ENCODE results near the gene GID4.
"Not testable (repeated sequence)": the region's sequence is repeated elsewhere in the genome, so short reads cannot be mapped to it uniquely, and the experiment has no call there.

Gene GID4

DNA sequence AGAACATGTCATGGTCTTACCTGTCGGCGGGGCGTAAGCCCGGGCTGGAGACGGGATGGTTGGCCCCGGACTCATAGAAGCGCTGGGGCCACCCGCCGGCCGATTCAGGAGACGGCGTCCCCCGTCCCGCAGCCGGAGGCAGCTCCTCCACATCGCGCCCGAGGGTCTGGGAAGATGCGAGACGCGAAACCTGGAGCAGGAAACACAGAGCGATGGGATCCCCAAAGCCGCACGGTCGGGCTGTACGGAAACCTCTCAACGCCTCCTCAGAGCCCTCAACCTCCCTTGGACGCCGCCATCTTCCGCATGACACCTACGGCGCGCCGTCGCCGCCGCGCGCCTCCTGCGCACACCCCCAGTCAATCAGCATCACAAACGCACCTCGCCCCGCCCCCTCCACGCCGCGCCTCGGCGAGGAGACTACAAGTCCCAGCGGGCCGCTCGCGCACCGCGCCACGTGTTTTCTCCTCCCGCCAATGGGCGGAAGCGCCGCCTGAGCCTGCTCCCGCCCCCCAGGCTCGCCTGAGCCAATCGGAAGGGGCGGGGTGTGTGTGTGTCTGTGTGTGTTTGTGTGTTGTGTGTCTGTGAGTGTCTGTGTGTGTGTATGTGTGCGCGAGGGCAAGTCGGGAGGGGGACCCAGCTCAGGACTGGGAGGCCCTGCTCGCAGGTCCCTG lies at the start of gene GID4, which contains the start of gene ATPAF2:
GID4 (plus strand) TSS at position 548 of the 674 bp plus-strand sequence; CDS start at position 605, 57 bp downstream.
ATPAF2 (minus strand) TSS at position 308 of the 674 bp plus-strand sequence; CDS start at position 153, 155 bp downstream.
- DNase-seq = peak; percentile 100

DNA sequence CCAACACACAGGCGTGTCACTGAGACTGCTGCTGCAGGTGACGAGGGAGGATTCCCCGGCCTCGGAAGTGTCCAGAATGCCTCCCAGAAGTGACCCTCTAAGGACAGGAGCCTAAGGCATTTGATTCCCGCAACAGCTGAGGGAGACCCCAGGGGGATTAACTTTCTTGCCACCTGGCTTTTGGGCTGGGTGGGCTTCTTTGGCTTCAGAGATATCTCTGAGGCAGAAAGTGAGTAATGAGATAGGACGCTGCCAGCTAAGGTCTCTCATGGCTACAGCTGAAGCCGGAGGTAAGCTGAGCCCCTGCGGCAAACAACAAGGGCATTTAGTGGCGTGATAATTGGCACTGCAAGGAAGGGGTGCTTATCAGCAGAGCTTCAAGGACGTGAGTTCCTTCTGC lies 49.6 kb upstream of the GID4 start:
- no peak for DNase-seq

DNA sequence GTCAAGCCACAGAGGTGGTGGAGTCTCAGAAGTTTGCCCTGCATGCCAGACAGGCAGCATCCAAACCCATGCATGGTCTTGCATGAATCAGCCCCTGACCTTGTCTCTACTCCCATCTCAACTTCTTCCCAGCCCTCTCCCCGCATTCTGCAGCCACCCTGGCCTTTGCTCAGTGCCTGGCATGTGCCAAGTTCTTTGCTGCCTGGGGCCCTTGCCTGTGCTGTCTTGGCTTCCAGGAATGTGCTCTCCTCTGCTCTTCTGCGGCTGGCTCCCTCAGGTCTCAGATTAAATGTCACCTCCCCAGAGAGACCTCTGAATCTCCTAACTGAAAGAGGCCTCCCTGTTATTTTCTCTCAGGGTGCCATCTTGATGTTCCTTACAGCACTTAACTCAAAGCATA lies 48.9 kb upstream of the GID4 start:
- no peak for DNase-seq

DNA sequence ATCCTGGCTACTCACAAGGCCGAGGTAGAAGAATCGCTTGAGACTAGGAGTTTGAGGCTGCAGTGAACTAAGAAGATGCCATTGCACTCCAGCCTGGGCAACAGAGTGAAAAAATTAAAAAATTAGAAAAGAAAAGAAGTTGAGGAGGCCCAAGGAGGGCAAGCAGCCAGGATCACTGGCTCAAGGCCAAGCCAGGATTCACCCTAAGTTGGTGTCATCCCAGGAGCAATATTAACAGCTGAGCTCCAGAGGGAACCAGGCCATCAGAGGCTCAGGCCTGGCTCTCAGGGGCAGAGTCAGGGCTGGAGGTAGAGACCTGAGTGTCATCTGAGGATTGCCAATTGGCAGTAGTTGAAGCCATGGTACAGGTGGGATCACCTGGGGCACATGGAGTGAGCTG lies 45.8 kb upstream of the GID4 start:
- DNase-seq = no peak

DNA sequence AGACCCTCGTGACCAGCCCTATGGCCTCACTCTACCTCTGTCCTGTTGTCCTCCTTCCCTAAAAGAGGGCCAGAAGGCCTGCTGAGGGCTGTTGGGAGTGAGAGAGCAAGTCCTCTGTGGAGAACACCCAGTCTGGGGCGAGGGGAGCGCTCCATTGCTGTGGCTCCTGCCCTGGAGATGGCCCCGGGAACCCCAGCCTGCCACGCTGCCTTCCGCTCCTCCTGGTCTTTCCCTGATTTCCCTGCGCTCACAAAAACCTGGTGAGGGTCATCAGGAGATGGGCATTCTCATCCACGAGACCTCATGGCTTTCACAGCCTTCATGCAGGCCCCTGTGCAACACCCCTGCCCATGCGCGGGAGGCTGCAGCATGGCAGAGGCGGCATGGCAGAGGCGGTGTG lies 45.4 kb upstream of the GID4 start:
- DNase-seq = no peak

DNA sequence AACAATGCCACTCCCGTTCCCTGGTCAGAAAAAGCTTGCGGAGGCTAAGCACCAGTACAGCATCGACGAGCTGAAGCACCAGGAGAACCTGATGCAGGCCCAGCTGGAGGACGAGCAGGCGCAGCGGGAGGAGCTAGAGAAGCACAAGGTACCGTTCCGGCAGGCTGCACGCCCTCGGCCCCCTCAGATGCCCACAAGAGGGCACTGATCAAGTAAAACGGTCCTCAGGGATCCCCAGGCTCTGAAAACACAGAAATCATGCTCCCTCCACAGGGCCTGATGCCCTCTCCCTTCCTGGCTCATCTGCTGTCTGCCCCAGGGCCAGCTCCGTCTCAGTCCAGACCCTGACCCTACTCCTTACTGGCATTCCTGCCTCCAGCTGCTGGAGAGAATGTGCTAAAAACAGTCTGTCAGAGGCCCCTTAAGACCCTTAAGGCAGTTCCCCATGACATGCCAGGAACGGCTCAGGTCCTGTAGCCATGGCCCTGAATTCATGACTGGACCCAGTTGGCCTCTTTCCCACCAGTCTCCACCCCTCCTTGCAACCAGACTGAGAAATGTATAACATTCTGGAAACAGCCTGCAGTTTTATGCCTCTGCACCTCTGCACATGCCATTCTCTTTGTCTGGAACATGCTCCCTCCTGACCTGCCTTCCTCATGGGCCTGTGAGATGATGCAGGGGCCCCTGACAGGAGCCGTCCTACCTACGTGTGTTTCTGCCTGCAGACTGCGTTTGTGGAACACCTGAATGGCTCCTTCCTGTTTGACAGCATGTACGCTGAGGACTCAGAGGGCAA lies 44.7 kb upstream of the GID4 start:
- DNase-seq = peak; percentile 67

DNA sequence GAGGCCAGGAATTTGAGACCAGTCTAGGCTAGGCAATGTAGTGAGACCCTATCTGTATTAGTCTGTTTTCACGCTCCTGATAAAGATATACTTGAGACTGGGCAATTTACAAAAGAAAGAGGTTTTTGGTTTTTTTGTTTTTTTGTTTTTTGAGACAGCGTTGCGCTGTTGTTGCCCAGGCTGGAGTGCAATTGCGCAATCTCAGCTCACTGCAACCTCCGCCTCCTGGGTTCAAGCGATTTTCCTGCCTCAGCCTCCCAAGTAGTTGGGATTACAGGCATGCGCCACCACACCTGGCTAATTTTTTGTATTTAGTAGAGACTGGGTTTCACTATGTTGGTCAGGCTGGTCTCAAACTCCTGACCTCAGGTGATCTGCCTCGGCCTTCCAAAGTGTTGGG lies 43.3 kb upstream of the GID4 start:
- DNase-seq = not testable (repeated sequence)

DNA sequence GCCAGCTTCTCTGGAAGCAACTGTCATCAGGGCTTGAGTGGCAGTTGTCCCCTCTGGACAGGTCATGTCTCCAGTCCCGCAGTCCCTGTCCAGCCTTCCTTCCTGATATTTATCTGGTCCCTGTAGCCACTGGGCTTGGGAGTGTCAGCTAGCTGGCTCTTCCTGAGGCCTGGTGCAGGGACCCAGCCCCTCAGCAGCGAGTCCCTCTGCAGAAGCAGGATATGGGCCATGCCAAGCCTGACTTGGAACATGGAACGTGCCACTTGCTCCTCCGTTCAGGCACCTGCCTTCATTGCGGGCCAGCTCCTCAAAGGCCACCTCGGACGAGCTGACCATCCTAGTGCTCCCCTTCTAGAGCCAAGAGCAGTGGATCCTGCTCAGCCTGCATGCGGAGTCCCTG lies 40.3 kb upstream of the GID4 start:
- no peak for DNase-seq

DNA sequence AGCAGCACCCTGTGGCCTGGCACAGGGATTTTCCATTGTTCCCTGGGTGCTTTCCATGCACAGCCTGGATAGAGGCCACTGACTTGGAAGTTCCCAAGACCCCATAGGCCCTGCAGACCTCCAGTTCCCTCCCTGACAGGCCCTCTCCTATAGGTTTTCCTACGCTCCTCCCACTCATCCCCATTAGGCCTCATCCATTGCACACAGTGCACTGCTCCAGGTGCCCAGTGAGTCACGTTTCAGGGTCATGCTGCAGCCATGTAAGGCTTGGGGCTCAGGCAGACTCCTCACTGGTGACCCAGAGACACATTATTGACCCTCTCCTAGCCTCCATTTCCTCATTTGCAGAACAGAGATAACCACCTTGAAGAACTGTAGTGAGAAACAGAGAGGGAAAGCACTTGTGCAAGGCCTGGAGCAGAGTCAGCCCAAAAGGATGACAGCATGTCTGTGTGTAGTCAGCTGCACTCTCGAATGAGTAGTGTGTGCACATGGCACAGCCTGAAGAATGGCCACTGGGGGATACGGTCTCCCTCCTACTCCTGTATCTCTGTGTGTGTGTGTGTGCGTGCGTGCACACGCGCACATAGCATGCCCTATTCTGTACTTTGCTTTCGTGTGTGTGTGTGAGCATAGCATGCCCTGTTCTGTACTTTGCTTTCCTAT lies 39.7 kb upstream of the GID4 start:
- no peak for DNase-seq

DNA sequence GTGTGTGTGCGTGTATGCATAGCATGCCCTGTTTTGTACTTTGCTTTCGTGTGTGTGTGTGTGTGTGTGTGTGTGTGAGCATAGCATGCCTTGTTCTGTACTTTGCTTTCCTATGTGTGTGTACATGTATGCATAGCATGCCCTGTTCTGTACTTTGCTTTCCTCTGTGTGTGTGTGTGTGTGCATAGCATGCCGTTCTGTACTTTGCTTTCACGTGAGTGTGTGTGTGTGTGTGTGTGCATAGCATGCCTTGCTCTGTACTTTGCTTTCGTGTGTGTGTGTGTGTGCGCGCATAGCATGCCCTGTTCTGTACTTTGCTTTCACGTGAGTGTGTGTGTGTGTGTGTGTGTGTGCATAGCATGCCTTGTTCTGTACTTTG lies 39.2 kb upstream of the GID4 start:
- DNase-seq = no peak

DNA sequence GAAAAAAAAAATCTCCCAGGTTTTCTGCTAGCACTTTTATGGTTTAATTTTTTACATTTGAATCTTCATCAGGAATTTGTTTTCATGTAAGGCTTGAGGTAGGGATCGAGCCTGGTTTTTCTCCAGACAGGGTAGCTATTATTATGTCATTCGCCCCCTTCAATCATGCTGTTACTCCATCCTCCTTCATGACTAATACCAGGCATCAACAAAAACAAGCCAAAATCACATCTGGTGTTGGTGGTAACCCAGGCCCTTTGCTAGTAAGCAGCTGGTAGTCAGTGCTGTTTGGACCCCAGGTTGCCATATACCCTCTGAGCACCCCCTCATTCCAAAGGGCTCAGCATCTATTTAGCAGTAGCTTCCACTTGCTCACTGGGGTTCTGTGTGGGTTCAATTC lies 37.0 kb upstream of the GID4 start:
- no peak for DNase-seq

DNA sequence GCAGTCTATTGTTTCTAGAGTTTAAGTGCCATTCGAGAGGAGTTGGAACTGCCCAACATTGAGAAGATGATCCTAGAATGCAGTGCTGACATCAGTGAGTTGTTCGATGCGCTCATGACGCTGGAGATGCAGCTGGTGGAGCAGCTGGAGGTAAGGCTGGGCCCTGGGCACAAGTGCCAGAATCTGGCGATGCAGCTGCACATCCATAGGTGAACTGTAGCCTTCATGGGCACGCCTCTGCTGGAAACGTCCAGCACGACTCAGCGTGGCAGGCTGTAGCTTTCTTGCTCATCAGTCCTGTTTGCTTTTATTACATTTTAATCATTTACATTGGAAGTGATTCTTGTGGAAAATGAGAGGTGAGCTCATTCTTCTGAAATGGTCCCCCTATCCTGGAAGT lies 34.9 kb upstream of the GID4 start:
- no peak for DNase-seq

DNA sequence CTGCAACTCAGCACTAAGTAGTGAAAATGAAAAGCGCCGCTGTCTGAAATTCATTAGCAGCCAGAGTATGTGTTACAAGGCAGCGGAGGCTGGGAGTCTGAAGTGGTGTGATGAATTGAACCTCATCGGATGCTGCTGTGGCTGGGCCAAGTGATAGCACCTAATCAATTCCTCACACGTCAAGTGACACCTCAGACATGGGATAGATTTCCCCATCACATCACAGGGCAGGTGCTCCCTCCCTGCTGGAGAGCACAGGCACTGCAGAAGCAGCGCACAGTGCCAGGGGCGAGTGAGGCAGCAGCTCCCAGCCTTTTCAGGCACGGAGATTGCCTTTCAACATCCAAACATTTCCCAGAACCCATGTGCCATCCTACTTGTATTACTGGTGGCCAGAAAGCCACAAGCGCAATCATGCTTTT lies 34.3 kb upstream of the GID4 start:
- no peak for DNase-seq

DNA sequence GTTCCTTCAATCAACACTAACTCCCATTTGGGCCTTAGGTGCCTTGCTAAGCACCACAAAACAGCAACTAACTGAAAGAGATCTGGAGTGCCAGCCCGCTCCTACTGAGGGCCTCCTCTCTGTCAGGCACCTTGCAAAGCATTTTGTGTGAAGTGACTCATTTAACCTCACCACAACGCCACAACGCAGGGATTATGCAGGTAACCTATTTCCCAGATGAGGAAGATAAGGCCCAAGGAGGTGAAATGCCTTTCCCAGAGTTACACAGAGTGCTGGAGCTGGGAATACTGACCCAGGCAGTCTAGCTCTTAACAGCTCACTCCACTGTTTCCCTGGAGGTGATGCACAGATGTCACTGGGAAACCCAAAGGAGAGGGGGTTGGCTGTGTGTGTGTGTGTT lies 33.7 kb upstream of the GID4 start:
- no peak for DNase-seq

DNA sequence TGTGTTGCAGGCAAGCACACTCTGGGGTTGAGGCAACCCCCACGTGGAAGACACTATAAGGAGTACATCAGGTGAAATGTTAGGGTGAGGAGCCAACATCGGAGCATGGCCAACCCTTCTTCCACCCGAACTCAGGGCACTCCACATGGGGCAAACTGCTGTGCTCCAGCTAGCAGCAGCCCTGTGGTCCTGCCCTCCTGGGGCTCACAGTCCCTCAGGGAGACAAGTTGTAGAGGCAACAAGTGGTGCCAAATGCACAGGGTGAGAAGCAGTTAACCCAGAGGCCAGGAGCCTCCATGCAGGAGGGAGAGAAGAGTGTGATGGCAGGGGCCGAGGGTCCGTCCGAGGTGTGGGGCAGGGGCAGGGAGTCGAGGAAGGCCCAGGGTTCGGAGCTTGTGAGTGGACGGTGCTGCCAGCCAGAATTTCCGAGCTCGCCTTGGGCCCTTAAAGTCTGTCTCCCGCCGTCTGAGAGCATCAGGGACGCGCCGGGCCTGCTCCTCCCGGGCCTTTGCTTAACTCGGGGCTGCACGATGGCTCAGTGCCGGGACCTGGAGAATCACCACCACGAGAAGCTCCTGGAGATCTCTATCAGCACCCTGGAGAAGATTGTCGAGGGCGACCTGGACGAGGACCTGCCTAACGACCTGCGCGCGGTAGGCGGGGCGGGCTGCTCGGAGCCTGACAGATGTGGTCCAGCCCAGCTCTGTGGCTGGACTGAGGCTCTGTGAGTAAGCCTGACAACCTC lies 32.5 kb upstream of the GID4 start:
- no peak for DNase-seq

DNA sequence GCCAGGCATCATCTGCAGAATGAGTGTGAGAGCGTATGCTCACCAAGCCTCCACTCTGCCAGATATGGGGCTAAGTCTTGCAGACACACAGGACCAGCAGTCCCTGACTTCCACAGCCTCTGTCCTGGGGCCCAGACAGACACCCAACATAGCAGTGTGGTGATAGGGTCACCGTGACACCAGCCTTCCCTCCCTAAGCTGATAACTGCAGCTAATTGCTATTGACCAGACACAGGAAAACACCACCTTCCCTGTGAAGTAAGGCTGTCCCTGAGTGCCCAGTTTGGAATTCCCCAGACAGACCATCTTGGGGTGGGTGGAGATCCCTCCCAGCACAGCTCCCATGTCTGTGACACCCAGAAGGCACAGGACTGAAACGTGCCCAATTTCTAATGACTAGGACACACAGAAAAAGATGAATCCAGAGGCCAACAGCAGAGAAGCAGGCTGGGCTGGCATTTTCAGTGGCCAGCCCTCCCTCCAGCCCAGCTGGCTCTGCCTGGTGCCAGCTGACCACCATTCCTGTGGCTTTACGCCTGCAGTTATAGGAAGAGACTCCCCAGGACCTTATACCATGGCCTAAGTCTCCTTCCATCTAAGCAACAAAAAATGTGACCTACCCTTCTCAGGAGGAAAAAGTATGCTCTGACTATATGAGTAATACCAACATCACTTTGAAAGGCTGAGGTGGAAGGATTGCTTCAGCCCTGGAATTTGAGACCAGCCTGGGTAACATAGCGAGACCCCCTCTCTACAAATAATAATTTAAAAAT lies 30.5 kb upstream of the GID4 start:
- no peak for DNase-seq

DNA sequence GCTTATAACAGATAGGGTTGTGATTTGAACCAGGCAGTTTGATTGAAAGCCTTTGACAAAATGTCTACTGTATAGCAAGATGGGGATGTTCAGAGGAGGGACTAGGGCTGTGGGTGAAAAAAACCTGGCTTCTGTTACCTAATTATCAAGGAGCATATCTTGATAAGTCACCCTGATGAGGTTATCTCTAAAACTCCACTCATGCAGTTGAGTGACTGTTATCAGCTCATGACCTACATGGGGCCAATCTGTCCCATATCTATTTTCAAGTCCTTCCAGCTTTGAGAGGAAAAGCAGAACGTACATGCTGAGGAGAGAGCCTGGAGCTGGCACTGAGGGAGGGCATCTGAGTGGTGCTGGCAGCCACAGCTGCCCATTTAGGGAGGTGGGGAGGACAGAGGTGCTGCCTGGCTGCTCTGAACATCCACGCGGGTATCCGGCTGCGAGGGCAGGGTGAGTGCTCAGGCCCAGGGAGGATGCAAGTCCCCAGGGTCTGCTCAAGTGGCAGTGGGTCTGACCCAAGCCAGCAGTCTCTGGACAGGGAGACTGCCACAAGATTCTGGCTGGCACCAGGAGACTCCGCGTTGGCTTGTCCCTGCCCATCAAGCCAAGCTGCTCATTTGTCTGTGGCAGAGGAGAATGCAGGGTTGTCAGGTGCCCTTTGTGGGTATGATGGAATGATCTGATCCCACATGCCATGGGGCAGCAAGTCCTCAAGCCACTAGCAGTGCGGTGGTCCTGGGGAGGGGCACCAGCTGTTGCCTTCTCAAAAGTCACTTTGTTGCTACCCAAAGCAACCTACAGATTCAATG lies 29.4 kb upstream of the GID4 start:
- DNase-seq = no peak

DNA sequence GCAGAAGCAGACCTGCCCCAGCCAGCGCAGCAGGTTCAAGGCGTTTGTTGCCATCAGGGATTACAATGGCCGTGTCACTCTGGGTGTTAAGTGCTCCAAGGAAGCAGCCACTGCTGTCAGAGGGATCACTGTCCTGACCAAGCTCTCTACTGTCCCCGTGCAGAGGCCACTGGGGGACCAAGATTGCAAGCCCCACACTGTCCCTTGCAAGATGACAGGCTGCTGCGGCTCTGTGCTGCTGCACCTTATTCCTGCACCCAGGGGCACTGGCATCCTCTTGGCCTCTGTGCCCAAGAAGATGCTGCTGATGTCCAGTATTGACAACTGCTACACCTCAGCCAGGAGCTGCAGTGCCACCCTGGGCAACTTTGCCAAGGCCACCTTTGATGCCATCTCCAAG lies 27.9 kb upstream of the GID4 start:
- no peak for DNase-seq

DNA sequence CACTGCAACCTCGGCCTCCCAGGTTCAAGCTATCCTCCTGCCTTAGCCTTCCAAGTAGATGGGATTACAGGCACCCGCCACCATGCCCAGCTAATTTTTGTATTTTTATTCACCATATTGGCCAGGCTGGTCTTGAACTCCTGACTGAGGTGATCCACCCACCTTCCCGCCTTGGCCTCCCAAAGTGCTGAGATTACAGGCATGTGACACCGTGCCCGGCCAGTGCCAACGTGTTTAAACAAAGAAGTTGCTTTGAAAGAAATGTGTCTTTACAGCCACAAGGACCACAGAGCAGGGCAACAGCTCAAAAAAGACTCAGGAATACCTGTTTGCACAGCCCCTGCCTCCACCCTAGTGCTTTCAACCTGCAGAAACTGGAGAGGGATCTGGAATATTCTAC lies 25.2 kb upstream of the GID4 start:
- DNase-seq = no peak

DNA sequence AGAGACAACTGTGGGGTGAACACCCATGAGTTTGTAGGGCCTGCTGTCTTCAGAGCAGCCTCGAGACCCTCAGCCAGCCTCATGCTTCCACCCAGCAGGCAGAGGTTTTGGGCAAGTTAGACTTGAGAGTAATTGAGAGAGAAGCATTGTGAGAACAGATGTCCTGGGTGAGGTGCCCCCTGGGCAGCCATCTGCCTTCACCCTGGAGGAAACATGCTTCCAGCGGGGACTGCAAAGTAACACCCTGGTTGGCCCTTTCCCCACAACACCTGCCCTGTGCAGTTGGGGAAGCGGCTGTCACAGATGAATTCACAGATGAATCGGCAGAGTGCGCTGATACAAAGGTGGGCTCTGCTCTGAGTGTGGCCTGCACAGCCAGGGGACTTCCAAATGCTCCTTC lies 23.6 kb upstream of the GID4 start:
- DNase-seq = peak; percentile 78

DNA sequence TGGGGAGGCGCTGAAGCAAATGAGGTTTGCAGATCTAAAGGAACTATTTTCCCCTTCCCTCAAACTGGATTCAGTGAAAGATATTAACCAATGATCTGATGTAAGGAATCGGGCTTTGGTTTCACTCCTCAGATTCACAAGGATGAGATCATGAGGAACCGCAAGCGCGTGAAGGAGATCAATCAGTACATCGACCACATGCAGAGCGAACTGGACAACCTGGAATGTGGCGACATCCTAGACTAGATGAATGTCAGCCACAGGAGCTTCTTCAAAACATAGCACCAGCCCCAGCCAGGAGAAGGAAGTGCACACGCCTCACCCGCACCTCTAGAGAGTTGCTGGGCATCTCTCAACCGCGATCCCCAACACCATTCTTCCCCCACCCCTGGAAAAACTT lies 22.8 kb upstream of the GID4 start:
- DNase-seq = no peak

DNA sequence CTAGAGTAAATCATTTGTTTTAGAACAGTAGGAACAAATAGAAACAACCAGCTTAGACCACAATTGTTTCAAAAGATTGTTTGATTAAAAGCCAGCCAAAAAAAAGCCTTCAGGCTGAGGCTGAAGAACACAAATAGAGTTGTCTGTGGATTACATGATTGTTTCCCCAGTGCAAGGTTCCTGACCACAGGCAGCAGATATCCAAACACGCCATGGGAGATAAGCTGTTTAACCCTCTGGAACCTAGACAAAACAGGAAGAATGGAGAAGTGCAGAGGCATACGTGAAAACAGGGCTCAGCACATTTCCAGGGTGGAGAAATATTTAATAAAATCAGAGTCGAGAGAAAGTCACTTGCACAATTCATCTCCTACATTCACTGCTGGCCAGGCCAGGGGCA lies 21.2 kb upstream of the GID4 start:
- DNase-seq = no peak
